Measurements from ENCODE around the gene DHRS3. TPM values are rescaled to one million over a fixed set of nuclear protein-coding genes. Genes with fewer than 3 reads are reported as not detected.
A peak's percentile ranks its signal among the peaks of the same experiment; 100 is the strongest.

DHRS3 gene
- total RNA-seq, 1 experiment from 2014 or later, result 54.5 TPM

DNA sequence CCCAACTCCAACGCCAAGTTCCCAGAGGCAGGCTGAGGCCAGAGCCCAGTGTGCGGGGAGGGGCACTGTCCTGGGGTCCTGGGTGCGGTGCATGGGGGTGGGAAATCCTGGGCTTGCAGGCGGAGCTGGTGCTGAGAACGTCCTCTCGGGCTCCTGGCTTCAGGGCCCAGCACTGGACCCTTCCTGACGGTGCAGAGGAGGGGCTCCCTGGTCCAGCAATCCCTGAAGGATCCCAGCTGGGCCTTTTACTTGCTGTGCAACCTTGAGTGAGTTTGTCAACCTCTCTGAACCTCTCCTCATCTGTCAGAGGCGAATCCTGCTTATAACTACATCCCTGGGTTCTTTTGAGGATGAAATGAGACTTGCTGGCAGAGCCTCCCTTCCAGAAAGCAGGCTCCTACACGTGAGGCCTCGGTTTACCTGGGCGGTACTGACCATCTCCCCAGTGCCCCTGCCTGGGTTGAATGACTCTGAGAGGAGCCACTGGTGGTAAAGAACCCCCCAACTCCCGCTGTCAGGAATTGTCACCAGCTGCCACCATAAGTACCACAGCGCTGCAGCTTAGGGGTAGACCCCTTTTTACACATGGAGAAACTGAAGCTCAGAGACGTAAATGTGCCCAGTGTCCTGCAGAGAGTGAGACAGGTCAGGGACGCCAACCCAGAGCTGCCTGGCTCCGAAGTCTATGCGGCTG, 77.3 kb downstream of the DHRS3 start:
- Histone ChIP-seq H4K91ac (ENCODE audit: insufficient read length, low read depth, low read length) (no peak overlapping the region), H4K20me1 (ENCODE audit: control insufficient read depth, insufficient read depth, insufficient read length) (no peaks in the 10 kb centered on the region), H3K27me3 (ENCODE audit: insufficient read depth, low read length) (no peaks in the 10 kb centered on the region), H3T11ph (ENCODE audit: low read length) (no peak overlapping the region), H2BK12ac (ENCODE audit: insufficient read length, low read depth, low read length) (no peak overlapping the region), H3K9me3 (ENCODE audit: control insufficient read depth, low read depth, low read length) (no peaks in the 10 kb centered on the region), H2BK120ac (ENCODE audit: low read depth, low read length, poor library complexity, severe bottlenecking) (no peak overlapping the region), H2AK5ac (ENCODE audit: insufficient read length, low read length) (no peak overlapping the region), H2AFZ (ENCODE audit: low read length) (no peak overlapping the region), H3K23me2 (ENCODE audit: insufficient read length, low read depth, low read length, poor library complexity, severe bottlenecking) (no peaks in the 10 kb centered on the region), H3K4me2 (ENCODE audit: insufficient read depth, insufficient read length, low read length) (no peak overlapping the region), H3K79me1 (ENCODE audit: insufficient read depth, low read depth, low read length, poor library complexity, severe bottlenecking) (no peaks in the 10 kb centered on the region), H3K9ac (ENCODE audit: extremely low read depth, insufficient read length, low read length) (no peak overlapping the region), H2BK5ac (ENCODE audit: insufficient read length, low read length) (no peak overlapping the region), H3K4me1 (ENCODE audit: insufficient read depth, low read length) (no peaks in the 10 kb centered on the region; the same call in 1 of the 2 replicates), H2BK20ac (ENCODE audit: low read depth, low read length, poor library complexity, severe bottlenecking) (no peak overlapping the region), H4K5ac (ENCODE audit: insufficient read length, low read depth, low read length) (no peak overlapping the region), H3K14ac (ENCODE audit: insufficient read depth, low read length) (no peak overlapping the region), H3K4ac (ENCODE audit: low read depth, low read length) (no peak overlapping the region), H3K79me2 (ENCODE audit: insufficient read depth, low read length) (no peaks in the 10 kb centered on the region), H3K27ac (ENCODE audit: insufficient read length, low read depth, low read length) (no peak overlapping the region), H4K8ac (replicated peaks; ENCODE audit: insufficient read length, low read depth, low read length) (no peak overlapping the region), H3K23ac (ENCODE audit: insufficient read length, low read depth, low read length) (no peak overlapping the region), H3K18ac (ENCODE audit: insufficient read length, low read depth, low read length) (no peak overlapping the region), H2BK15ac (ENCODE audit: low read depth, low read length) (no peak overlapping the region), H3K56ac (ENCODE audit: insufficient read length, low read depth, low read length) (no peak overlapping the region)
- Mint-ChIP-seq H3K27me3 (ENCODE audit: low read depth) (no peaks in the 10 kb centered on the region; the same call in 1 of the 2 replicates), H3K4me1 (peaks cover 7 to 34% of the 10 kb centered on the region in 2 experiments), H3K4me3 (peak overlapping the region in 1 of 2 experiments; percentile 17; a peak in 2 of 5 replicates), H3K9me3 (no peaks in the 10 kb centered on the region), H3K36me3 (ENCODE audit: insufficient read depth in 1 of 3, low read depth in 3 of 3) (no peaks in the 10 kb centered on the region; a peak in 1 of 7 replicates), H3K27ac (no peak overlapping the region)
- TF ChIP-seq, protein P1, sequence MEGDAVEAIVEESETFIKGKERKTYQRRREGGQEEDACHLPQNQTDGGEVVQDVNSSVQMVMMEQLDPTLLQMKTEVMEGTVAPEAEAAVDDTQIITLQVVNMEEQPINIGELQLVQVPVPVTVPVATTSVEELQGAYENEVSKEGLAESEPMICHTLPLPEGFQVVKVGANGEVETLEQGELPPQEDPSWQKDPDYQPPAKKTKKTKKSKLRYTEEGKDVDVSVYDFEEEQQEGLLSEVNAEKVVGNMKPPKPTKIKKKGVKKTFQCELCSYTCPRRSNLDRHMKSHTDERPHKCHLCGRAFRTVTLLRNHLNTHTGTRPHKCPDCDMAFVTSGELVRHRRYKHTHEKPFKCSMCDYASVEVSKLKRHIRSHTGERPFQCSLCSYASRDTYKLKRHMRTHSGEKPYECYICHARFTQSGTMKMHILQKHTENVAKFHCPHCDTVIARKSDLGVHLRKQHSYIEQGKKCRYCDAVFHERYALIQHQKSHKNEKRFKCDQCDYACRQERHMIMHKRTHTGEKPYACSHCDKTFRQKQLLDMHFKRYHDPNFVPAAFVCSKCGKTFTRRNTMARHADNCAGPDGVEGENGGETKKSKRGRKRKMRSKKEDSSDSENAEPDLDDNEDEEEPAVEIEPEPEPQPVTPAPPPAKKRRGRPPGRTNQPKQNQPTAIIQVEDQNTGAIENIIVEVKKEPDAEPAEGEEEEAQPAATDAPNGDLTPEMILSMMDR (conservative IDR thresholded peaks at IDR 0.05), result no peak
- no peak for DNase-seq
- no CpG with 5 or more reads among the region's 17 CpGs for WGBS (ENCODE audit: extremely low coverage, insufficient read length, low lambda C conversion rate)

Data from H9 (cell line).